Hematopoietic multipotent progenitor cell treated with erythropoietin and hydrocortisone succinate and interleukin-3 and kit ligand, for 6 days (in vitro differentiated cells): ENCODE results near the gene BPHL.
"Not testable (repeated sequence)": the region's sequence is repeated elsewhere in the genome, so short reads cannot be mapped to it uniquely, and the experiment has no call there.

Source experiments
- DNase-seq: peaks from one replicate; pipeline ENCODE4 v3.0.0-alpha.2; 2015

BPHL gene

DNA sequence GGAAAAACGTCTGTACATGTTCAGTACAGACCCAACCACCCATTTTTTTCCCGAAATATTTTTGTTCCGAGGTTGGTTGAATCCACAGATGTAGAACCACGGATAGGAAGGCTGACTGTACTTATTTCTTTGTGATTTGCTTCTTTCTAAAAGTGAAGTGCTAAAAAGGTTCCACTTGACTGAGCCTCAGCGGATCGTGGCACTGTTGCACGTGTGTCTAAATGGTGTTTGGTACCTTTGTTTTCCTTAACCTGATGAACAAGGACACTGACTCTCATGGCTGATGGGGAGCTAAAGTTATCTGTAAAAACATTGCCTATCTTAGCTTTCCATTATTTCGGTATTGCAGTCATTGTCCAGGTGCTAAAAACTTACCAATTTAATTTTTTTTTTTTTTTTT lies 6.2 kb downstream of the BPHL start:
- DNase-seq = no peak

DNA sequence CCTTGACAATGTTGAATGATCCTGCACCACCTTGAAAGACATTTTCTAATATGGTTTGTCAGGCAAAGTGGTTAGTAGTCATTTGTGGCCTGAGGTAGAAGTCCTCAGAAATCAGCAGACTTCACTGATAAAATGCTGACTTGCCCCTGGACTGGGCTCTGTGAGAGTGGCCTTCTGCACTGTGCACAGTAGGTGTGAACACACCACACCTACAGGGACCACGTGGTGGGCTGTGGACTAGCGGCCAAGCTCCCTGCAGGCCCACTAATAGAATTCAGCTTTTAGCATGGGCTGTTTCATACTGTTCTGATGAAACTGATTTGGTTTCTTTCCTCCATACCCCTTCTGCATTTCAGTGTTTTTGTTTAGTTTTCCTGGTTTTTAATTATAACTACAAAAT lies 7.3 kb downstream of the BPHL start:
- DNase-seq = no peak

DNA sequence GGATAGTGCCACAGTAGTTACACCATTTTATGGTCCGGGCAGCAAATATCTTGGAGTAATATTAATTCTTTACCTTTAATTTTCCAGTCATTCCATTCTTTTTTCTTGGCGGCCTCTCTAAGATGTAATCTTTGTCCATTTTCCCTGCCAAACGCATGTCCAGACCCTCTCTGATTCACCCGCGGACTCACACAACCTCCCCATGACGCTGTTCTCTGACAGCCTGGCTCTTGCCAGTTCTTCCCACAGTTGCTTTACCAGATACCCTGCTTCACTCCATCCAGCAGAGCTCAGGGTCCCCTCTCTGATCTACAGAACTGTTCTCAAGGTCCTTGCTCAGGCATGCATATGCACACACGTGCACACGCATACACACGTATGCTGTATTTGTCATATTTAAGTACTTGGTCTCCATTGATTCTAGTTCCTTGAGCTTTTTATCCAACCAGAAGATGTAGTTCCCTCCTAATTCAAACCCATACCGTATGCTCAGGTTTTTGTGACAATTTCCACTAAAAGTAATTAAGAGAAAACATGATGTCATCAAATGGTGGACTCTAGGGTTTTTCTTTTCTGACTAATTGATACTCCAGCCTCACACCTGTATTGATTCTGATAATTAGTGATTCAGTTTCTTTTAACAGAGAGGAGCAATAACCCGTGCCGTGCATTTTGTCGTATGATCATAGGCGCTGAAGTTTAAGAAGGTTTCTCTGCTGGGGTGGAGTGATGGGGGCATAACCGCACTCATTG lies 10.0 kb downstream of the BPHL start:
- DNase-seq = no peak

DNA sequence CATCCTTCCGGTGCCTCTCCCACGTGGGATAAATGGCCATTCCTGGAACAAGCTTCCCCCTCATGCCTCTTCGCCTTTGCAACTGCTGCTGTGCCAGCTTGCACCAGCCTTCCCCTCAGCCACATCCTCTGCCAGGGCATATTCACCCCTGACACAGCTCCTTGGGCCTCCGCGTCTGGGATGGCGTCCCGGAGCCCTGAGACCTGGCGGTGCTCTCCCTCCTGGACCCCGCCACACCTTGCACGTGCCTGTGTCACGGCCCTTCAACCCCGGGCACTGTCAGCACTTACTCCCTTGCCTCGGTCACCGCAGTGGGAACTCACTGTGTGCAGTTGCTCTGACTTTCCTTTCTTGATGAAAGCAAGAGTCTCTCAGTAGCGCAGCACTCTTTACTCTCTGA lies 13.2 kb downstream of the BPHL start:
- DNase-seq = no peak

DNA sequence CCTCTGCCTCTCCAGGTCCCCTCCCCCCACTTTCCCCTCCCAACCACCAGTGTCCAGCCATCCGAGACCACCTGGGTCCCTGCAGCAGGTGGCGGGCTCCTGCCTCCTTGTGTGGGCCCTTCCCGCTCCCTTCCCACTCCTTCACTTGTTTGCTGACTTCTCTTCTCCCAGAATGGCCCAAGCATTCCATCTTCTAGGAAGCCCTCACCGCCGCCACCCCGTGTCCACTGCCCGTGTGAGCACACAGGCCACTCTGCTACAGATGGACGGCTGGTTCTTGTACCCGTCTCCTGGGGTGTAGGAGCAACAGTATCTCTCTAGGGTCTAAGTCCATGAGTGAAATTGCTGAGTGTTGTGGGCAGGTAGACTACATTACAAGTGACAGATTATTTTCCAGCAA lies 15.0 kb downstream of the BPHL start:
- no peak for DNase-seq

DNA sequence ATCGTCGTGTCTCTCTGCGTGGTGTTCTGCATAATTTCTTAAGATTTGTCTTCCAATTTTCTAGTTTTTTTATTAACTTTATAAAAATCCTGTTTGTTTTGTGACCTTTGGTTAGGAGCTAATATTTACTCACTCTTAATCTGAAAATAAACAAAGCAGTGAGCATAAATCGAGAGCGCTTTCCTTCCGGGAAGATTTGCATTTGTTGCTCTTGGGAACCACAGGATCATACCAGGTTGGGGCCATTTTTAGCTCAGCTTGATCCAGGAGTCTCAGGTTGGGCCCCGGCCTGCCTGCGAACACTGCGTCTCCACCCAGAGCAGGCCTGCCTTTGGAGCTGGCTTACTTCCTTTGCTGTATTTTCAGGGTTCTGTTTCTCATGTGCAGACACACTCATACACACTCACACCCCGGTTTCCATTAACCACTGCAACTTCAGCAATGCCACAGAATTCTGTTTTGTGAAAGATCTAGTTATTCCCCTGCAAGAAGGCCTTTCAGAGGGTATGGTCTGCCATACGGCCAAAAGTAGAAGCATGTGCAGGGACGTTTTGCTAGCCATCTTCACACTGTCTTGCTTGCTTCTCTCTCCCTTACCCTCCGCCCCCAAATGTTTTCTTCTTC lies 17.3 kb downstream of the BPHL start:
- DNase-seq = no peak

DNA sequence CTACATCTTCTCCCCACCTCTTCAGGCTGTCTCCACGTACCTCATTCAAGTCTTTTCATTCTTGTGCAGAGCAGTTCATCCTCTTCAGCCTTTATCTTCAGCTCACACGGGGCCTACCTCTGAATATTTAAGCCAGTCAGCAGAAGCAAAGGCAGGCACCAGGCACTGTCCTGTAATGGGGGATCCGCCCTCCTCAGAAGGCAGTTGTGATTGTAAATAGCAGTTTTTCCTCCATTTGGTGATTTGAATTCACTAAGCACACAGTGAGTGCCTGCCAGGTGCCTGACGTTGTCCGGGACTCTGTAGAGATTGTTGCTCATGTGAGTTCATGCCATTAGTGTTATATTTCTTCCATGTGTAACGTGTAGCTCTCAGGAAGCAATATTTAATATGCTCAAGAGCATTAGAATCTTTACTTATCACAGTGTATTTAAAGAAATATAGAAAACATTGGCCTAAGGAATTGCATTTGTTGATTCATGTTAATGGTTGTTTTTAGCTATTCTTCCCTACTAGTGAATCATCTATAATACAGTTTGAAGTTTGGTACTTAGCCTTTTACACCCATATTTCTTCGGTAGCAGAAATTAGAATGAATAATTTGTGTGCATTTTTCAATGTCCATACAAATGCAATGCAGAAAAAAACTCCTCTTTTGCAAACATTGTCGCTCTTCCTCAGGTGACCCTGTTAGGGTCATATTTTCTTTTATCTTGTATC lies 17.9 kb downstream of the BPHL start:
- no peak for DNase-seq

DNA sequence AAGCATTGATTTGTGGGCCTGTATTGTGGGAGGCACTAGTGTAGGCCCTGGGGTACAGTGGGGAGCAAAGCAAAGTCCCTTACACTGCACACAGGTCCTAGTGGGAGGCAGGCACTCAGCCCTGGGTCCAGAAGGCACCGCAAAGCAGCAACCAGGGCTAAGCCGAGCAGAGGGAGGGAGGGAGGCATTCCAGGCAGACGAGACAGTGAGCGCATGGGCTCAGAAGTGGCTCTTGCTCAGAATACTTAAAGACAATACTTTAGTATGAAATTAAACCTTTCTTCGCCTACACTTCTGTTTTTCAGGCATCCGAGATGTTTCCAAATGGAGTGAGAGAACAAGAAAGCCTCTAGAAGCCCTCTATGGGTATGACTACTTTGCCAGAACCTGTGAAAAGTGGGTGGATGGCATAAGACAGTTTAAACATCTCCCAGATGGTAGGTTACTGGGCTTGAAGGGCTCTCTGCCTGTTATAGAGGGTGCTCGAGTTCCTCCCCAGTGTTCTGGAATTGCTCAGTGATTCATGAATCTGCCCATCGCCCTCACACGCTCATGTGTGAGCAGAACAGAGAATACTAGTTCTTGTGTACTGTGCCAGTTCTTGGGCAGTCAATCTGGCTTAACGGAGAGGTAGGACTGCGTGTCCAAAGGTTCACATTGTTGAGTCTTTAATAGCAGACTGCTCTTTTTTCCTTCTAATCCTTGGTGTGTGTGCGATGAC lies 18.7 kb downstream of the BPHL start:
- no peak for DNase-seq

DNA sequence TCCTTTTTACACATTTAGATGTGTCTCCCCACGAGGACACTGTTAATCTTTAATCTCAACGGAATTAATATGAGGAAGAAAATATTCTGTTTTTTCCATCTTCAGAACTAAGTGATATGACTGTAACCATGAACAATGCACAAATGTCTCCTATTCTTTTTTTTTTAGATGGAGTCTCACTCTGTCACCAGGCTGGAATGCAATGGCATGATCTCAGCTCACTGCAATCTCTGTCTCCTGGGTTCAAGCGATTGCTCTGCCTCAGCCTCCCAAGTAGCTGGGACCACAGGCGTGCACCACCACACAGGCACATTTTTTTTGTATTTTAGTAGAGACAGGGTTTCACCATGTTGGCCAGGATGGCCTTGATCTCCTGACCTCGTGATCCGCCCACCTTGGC lies 19.4 kb downstream of the BPHL start:
- not testable (repeated sequence) for DNase-seq

DNA sequence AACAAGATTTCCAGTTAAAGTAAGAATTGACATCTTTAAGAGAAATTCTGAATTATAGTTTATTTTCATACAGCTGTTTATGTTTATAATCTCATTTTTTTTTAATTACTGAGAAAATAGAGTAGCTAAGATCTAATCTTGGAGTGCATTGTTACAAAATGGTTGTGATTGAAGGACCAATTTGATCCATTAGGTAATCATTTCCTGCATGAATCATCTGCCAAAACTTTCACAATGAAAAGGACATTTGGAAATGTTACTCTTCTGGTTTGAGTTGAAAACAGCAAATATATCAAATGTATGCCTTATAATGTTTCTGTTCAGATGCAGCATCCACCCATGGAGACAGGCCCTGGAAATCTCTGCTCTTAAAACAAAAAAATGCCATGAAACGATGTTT lies 19.8 kb downstream of the BPHL start:
- DNase-seq = no peak

DNA sequence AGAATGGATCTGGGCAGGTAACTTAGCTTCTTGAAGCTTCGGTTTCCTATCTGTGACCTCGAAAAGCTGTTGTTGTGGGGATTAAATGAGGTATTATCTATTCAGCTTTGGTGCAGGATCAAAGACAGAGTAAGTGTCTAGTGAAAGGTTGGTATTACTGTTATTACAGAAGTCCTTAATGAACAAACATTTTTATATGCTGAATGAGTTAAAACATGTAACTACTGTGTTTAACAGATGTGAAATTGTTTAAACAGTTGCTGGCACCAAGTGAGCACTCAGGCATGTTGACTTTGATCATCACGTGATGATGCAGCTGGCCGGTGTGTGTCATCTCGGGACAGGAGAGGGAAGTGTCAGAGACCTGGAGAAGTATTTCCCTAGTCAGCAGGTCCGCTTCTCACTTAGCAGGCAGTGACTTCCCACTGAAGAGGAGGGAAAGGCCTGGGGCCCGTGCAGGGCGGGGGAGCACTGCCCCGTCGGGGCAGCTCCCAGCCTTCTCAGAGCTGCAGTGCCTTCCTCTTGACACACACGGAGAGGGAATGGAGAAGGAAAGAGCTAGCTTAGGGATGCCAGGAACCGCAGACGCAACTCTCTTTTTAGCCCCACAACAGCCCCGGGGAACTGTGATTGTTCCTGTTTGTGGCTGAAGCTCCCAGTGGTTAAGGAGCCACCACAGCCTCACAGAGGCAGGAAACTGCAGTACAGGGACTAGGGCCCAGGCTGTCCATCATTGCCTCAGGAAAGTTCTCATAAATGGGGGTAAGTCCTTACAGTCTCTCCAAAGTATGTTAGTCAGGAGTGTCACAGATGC lies 20.8 kb downstream of the BPHL start:
- peak; percentile 21 for DNase-seq

DNA sequence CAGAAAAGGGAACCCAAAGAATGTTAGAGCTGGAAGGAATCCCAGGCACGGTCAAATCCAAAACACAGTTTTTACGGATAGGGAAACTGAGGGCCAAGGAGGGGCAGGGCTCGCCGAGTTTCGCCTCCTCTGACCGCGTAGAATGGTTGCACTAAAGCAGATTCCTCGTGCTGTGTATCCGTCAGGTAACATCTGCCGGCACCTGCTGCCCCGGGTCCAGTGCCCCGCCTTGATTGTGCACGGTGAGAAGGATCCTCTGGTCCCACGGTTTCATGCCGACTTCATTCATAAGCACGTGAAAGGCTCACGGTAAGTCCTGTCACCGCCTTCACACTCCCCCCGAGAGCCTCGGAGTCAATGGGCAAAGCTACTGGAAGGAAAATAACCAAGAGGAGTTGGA lies 21.7 kb downstream of the BPHL start:
- no peak for DNase-seq

DNA sequence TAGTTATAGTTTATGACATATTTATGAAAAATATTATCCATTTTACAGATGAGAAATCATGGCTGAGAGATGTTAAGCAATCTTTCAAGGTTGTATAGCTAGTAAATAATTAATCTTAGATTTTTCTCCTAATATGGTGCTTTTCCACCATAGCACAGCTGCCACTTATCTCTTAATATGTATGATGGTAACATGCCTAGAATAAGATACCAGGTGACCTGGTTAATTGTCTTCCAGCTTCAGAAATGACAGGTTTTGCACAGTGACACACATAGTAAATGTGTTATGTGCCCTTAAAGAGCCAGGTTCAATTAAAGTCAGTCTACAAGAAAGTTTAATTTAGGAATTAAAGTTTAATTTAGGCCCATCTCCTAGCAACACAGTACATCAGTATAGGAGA lies 24.0 kb downstream of the BPHL start:
- no peak for DNase-seq

DNA sequence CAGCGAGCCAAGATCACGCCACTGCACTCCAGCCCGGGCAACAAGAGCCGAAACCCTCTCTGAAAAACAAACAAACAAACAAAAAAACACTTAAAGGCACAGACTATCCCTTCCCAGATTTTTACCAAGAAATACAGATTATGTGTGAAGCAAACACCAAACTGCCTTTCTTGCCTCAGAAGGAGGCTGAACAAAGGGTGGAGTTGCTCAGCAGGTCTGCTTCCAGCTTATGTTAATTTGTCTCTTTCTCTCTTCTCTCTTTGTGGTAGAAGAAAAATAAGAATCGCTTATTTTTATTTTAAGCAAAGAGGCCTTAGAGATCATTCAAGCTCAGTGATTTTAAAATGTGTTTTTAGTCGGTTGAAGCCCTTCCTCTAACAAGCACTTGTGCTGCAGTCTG lies 24.6 kb downstream of the BPHL start:
- no peak for DNase-seq

DNA sequence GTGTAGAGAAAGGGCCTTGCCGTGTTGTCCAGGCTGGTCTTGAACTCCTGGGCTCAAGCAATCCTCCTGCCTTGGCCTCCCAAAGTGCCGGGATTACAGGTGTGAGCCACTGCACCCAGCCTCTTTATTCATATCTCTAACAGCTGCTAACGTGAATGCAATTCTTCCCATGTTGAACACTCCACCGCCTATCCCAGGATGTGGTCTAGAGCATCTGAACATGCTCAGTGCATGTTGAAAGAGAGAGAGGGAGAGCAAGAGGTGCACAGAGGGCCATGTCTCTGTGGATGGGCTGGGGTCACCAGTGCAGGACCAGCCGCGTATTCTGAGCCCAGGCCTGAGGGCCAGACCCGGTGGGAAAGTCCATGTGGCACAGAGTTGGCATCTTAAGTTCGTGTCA lies 26.1 kb downstream of the BPHL start:
- DNase-seq = no peak

DNA sequence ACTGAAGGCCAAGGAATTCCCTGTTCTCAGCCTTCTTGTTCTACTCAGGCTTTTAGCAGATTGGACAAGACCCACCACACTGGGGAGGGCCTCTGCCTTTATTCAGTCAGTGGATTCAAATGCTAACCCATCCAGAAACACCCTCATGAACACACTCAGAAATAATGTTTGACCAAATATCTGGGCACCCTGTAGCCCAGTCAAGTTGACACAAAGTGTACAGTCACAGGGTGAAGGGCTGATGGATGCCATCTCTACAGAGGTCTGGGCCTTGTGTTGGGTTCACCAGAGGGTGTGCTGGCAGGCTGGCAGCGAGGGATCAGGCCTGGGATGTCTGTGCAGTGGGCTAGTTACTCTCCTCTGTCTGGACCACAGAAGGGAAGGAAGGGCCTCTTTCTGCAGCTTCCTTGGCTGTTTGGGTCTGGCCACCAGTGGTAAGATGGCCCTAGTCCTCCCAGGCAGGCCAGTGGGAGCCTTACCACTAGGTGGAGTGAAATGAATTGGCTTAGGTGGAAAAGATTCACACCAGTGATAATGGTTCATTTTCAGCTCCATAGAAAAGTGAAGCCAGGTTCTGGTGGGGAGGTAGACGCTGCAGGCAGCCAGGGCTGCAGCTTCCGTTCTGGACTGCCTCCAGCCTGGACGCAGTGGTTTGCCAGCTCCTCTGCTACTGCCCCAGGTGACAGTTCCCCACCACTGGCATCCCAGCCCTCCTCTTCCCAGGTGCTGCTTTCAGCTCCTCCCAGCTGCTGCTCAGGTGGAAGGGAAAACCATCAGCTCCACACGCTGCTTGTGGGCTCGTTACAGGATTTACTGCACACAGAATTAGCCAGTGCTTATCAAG lies 29.6 kb downstream of the BPHL start:
- DNase-seq = no peak

DNA sequence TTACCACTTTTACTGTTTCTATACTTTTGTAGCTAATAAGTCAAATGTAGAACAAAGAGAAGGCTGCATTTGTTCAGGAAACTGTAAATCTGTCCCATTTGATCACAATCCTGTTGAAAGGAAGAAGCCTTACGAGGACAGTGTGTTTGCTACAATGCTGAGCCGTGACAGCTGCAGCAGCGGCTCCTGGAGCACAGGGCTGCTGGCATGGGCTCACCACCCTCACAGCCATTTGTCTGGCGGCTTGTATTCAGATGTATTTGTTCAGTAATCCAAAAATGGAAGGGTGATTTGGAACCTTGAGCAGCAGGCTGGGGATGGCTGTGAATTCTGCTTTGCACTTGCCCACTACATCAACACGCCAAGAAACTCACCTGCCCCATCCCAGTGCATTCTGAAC lies 33.2 kb downstream of the BPHL start:
- DNase-seq = no peak

DNA sequence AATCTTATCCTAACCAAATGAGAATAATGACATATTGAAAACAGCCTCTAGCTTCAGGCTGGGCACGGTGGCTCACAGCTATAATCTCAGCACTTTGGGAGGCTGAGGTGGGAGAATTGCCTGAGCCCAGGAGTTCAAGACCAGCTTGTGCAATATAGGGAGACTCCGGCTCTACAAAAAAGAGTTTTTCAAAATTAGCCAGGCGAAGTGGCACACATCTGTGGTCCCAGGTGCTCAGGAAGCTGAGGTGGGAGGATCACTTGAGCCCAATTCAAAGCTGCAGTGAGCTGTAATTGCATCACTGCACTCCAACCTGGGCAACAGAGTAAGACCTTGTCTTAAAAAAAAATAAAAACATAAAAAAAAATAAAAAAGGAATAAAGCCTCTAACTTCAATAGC lies 34.2 kb downstream of the BPHL start:
- no peak for DNase-seq

DNA sequence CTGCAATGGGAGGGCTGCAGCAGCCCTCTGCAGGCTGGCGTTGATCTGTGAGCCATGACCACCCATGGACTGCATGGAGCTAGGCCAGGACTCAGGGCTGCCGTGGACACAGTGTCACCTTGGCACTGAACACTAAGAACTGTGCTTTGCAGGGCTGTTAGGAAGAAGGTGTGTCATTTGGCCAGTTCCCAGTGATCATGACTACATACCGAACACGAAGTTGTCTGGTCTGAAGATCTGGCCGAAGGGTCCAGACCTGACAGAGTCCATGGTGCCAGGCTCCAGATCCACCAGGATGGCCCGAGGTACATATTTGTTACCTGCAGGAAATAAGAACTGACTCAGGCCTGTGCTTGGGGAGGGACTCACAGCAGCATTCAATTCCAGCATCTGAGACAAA lies 36.9 kb downstream of the BPHL start:
- not testable (repeated sequence) for DNase-seq

DNA sequence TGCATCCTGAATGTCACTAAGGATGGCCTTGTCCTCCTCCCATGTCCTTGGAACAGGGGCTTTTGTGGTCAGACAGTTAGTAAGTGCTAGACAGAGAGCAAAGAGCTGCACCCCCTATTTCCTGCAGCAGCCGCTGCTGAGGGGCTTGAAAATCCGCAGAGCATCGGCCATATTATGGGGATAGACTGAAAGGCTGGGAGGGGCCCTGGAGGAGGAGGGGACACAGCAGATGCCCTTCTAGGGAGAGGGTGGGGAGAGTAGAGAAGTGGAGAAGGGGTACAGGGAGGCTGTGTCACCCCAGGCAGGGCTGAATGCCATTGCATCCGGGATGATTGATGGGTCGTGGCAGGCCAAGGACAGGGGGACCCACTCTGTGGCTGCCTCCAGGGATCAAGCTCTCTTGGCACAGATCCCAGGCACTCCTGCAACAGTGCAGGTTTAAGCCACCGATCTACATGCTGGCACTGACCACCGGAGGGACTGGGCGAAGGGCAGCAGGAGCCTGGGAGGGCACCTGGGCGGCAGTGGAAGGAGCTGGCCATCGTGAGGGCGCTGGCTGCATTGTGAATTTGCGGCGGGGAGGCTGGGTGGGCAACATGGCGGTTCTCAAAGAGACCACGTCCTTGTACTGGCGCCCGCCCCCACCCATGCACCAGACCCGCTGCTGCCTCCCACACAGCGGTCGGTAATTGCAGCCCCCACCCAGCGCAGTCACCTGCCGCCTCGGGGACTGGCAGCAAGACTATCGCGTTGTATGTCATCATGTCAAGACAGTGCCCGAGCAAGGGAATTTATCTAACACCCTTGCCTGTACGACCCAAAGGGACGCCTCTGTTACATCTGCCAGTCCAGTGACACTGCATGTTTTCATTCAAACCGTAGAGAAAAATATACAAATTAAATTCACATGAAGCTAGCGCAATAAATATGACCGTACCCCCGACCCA lies 37.9 kb downstream of the BPHL start:
- peak; percentile 64 for DNase-seq
